ENCODE measurements around the gene AGAP1. TPM values are rescaled to one million over a fixed set of nuclear protein-coding genes. Genes with fewer than 3 reads are reported as not detected.

The AGAP1 gene
- polyA plus RNA-seq, 2 of the 4 experiments (the other 2 are of a cell fraction): 20.2 to 21.9 TPM

DNA sequence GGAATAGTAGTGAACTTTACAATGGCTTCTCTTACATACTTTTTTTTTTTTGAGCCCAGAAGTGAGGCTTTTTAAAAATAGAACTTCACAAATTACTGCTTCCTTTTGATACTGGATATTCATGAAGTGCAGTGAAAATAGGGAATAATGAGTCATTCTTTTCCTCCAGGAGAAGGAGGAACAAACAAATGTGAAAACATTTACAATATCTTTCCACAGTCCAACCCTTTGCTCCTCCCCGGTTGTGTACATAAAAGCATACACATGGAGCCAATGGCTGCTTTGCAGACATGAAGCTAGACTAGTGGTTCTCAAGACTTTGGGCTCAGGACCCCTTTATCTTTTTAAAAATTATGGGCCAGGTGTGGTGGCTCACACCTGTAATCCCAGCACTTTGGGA, 407.4 kb downstream of the AGAP1 start:
- no peak overlapping the region for H3K27ac ChIP-seq
- no peaks in the 10 kb centered on the region for H3K9me3 ChIP-seq
- H3K4me3 ChIP-seq: no peak overlapping the region
- no peak overlapping the region for H3K4me2 ChIP-seq
- H3K4me1 ChIP-seq: no peaks in the 10 kb centered on the region
- DNase-seq (ENCODE audit: low read depth in 1 of 2, low spot score in 1 of 2) (no peak), ATAC-seq (no peak), FAIRE-seq (no peak)
- WGBS (ENCODE audit: missing lambda C conversion rate): 87% methylated on average over 1 of the region's 1 CpG
- TF ChIP-seq ZFP36 (IDR thresholded peaks at IDR 0.05; ENCODE audit: borderline replicate concordance, partially characterized antibody): no peak
- TF ChIP-seq EHF (CRISPR knock-in tag; IDR thresholded peaks at IDR 0.05): no peak
- no peak for TF ChIP-seq ZSCAN20 (CRISPR knock-in tag; IDR thresholded peaks at IDR 0.05)
- no peak for TF ChIP-seq CBX8 (IDR thresholded peaks at IDR 0.05)
- TF ChIP-seq, protein P1, sequence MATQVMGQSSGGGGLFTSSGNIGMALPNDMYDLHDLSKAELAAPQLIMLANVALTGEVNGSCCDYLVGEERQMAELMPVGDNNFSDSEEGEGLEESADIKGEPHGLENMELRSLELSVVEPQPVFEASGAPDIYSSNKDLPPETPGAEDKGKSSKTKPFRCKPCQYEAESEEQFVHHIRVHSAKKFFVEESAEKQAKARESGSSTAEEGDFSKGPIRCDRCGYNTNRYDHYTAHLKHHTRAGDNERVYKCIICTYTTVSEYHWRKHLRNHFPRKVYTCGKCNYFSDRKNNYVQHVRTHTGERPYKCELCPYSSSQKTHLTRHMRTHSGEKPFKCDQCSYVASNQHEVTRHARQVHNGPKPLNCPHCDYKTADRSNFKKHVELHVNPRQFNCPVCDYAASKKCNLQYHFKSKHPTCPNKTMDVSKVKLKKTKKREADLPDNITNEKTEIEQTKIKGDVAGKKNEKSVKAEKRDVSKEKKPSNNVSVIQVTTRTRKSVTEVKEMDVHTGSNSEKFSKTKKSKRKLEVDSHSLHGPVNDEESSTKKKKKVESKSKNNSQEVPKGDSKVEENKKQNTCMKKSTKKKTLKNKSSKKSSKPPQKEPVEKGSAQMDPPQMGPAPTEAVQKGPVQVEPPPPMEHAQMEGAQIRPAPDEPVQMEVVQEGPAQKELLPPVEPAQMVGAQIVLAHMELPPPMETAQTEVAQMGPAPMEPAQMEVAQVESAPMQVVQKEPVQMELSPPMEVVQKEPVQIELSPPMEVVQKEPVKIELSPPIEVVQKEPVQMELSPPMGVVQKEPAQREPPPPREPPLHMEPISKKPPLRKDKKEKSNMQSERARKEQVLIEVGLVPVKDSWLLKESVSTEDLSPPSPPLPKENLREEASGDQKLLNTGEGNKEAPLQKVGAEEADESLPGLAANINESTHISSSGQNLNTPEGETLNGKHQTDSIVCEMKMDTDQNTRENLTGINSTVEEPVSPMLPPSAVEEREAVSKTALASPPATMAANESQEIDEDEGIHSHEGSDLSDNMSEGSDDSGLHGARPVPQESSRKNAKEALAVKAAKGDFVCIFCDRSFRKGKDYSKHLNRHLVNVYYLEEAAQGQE (IDR thresholded peaks at IDR 0.05): no peak
- TF ChIP-seq HEYL (CRISPR knock-in tag; IDR thresholded peaks at IDR 0.05): no peak
- no peak for TF ChIP-seq MYC (IDR thresholded peaks at IDR 0.05; ENCODE audit: borderline replicate concordance, low read length)
- no peak for TF ChIP-seq RFX5 (IDR thresholded peaks at IDR 0.05)
- no peak for TF ChIP-seq ZC3H11A (IDR thresholded peaks at IDR 0.05)
- TF ChIP-seq, protein P2, sequence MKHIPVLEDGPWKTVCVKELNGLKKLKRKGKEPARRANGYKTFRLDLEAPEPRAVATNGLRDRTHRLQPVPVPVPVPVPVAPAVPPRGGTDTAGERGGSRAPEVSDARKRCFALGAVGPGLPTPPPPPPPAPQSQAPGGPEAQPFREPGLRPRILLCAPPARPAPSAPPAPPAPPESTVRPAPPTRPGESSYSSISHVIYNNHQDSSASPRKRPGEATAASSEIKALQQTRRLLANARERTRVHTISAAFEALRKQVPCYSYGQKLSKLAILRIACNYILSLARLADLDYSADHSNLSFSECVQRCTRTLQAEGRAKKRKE (CRISPR knock-in tag; IDR thresholded peaks at IDR 0.05; ENCODE audit: low read depth): no peak
- TF ChIP-seq EP300 (IDR thresholded peaks at IDR 0.05): no peak
- TF ChIP-seq, protein P3, sequence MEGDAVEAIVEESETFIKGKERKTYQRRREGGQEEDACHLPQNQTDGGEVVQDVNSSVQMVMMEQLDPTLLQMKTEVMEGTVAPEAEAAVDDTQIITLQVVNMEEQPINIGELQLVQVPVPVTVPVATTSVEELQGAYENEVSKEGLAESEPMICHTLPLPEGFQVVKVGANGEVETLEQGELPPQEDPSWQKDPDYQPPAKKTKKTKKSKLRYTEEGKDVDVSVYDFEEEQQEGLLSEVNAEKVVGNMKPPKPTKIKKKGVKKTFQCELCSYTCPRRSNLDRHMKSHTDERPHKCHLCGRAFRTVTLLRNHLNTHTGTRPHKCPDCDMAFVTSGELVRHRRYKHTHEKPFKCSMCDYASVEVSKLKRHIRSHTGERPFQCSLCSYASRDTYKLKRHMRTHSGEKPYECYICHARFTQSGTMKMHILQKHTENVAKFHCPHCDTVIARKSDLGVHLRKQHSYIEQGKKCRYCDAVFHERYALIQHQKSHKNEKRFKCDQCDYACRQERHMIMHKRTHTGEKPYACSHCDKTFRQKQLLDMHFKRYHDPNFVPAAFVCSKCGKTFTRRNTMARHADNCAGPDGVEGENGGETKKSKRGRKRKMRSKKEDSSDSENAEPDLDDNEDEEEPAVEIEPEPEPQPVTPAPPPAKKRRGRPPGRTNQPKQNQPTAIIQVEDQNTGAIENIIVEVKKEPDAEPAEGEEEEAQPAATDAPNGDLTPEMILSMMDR (IDR thresholded peaks at IDR 0.05): no peak
- no peak for TF ChIP-seq SREBF2 (IDR thresholded peaks at IDR 0.05)
- no peak for TF ChIP-seq POLR2AphosphoS2 (conservative IDR thresholded peaks at IDR 0.05; ENCODE audit: low read length)
- no peak for TF ChIP-seq HOXA7 (CRISPR knock-in tag; IDR thresholded peaks at IDR 0.05)
- TF ChIP-seq NFE2L2 (conservative IDR thresholded peaks at IDR 0.05; ENCODE audit: low read length): no peak
- TF ChIP-seq MAZ (IDR thresholded peaks at IDR 0.05; ENCODE audit: borderline replicate concordance, low read depth, low read length): no peak
- no peak for TF ChIP-seq HDAC2 (IDR thresholded peaks at IDR 0.05)
- TF ChIP-seq USF2 (IDR thresholded peaks at IDR 0.05): no peak
- no peak for TF ChIP-seq POLR2A (IDR thresholded peaks at IDR 0.05; ENCODE audit: low read length)
- ChIA-PET CTCF (no interaction called here), POLR2A (no interaction called here)

DNA sequence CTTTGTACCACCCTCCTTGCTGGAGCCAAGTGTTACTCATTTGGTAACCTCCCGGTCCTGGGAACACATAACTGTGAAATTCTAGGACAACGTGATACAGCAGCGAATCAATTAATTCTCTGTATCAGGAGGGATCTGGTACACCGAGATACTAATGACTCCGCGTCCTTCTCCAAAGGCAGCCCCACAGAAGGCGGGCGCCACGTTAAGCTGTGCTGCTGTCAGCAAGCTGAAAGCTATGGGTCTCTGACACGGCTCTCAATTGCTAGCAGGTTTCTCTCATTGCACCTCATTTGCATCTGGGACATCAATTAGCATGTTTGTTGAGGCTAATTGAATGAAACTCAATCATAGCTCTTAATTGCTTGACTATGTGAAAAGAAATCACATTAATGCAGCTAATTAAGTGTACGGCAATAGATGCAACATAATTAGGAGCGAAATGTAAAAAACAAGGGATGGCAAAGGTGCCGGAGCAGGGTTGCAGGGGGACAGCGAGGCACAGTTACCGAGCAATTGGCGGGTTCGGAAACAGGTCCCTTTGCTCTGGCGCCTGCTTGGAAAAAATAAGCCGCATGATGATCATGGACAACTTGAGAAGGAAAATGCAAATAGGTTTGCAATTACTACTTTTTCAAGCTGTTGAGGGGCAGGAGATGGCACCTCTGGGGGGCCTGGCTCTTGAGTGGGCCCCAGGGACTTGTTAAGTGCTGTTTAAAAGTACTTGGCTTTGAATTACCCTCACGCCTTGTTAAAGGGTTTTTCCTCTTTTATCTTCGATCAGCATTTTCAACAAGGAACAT, 410.1 kb downstream of the AGAP1 start:
- Histone ChIP-seq H3K4me1 (no peaks in the 10 kb centered on the region), H3K4me3 (no peak overlapping the region), H3K4me2 (no peak overlapping the region), H3K27ac (no peak overlapping the region), H3K9me3 (no peaks in the 10 kb centered on the region)
- FAIRE-seq (no peak), ATAC-seq (no peak), DNase-seq (ENCODE audit: low read depth in 1 of 2, low spot score in 1 of 2) (no peak)
- ChIA-PET POLR2A (no interaction called here), CTCF (interaction anchor here (1.0 to 1.2 kb wide), 2 partner anchors 189 to 274 kb away, joined by 3 to 5 read pairs; no protein-coding TSS in a partner anchor)
- WGBS (ENCODE audit: missing lambda C conversion rate): 89% methylated on average over 21 of the region's 21 CpGs
- TF ChIP-seq CBX8 (IDR thresholded peaks at IDR 0.05): no peak
- TF ChIP-seq, protein P3 (IDR thresholded peaks at IDR 0.05): no peak
- TF ChIP-seq EHF (CRISPR knock-in tag; IDR thresholded peaks at IDR 0.05): no peak
- TF ChIP-seq, protein P4, sequence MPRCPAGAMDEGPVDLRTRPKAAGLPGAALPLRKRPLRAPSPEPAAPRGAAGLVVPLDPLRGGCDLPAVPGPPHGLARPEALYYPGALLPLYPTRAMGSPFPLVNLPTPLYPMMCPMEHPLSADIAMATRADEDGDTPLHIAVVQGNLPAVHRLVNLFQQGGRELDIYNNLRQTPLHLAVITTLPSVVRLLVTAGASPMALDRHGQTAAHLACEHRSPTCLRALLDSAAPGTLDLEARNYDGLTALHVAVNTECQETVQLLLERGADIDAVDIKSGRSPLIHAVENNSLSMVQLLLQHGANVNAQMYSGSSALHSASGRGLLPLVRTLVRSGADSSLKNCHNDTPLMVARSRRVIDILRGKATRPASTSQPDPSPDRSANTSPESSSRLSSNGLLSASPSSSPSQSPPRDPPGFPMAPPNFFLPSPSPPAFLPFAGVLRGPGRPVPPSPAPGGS (IDR thresholded peaks at IDR 0.05): no peak
- no peak for TF ChIP-seq ZSCAN20 (CRISPR knock-in tag; IDR thresholded peaks at IDR 0.05)
- no peak for TF ChIP-seq HMGXB4 (CRISPR knock-in tag; IDR thresholded peaks at IDR 0.05; ENCODE audit: borderline replicate concordance)
- TF ChIP-seq NPAS2 (CRISPR knock-in tag; IDR thresholded peaks at IDR 0.05; ENCODE audit: borderline replicate concordance): no peak
- TF ChIP-seq MAZ (IDR thresholded peaks at IDR 0.05; ENCODE audit: borderline replicate concordance, low read depth, low read length): no peak
- no peak for TF ChIP-seq JUN (IDR thresholded peaks at IDR 0.05)

Data from A549 (cell line).